ENCODE results near the gene TCN2. TPM values are rescaled to one million over a fixed set of nuclear protein-coding genes. Genes with fewer than 3 reads are reported as not detected.
"Not testable (repeated sequence)": the region's sequence is repeated elsewhere in the genome, so short reads cannot be mapped to it uniquely, and the experiment has no call there.

TCN2 gene
- polyA plus RNA-seq, result 10 to 100 TPM in 2 of 3 donors, 1 to 10 TPM in 1; 5.4 to 38.3 (median 29.2) TPM

- H3K27ac ChIP-seq (ENCODE audit: low read depth, low read length), result no peak within 1 kb of the TSS
- 0 to 1% (median 0%) methylated on average over 24 of the region's 24 CpGs for WGBS, 3 donors
Measured at GRCh38 chr22:30606455-30607299, at the start of gene TCN2. Gene TCN2 (plus strand): TSS chr22:30607174. CDS start chr22:30607332, 158 bp downstream.

GRCh38 chr22:30557243-30557642, 49.7 kb upstream of the TCN2 start:
- WGBS, 3 donors, result 75 to 85% (median 83%) methylated on average over 8 of the region's 8 CpGs
- no peak overlapping the region for H3K27ac ChIP-seq (ENCODE audit: low read depth, low read length)

GRCh38 chr22:30559889-30560288, 47.1 kb upstream of the TCN2 start:
- WGBS, 3 donors, result 51 to 78% (median 73%) methylated on average over 6 of the region's 6 CpGs
- H3K27ac ChIP-seq (ENCODE audit: low read depth, low read length), result no peak overlapping the region

- WGBS, 3 donors, result 88 to 89% (median 89%) methylated on average over 11 of the region's 11 CpGs
- H3K27ac ChIP-seq (ENCODE audit: low read depth, low read length), result not testable (repeated sequence)
Measured at GRCh38 chr22:30560643-30561202, 46.3 kb upstream of the TCN2 start.

- no peak overlapping the region for H3K27ac ChIP-seq (ENCODE audit: low read depth, low read length)
- WGBS, 3 donors, result 56 to 77% (median 60%) methylated on average over 10 of the region's 10 CpGs
Measured at GRCh38 chr22:30561402-30562189, 45.4 kb upstream of the TCN2 start.

- 76 to 81% (median 78%) methylated on average over 6 of the region's 6 CpGs for WGBS, 3 donors
Measured at GRCh38 chr22:30562366-30562765, 44.6 kb upstream of the TCN2 start.

GRCh38 chr22:30564045-30564760, 42.8 kb upstream of the TCN2 start:
- 76 to 81% (median 77%) methylated on average over 8 of the region's 8 CpGs for WGBS, 3 donors
- no peak overlapping the region for H3K27ac ChIP-seq (ENCODE audit: low read depth, low read length)

More at GRCh38 chr22:30562366-30562765, 44.6 kb upstream of the TCN2 start:
- no peak overlapping the region for H3K27ac ChIP-seq (ENCODE audit: low read depth, low read length)

- WGBS, 3 donors, result 47 to 62% (median 55%) methylated on average over 3 of the region's 3 CpGs
- no peak overlapping the region for H3K27ac ChIP-seq (ENCODE audit: low read depth, low read length)
Measured at GRCh38 chr22:30564761-30565119, 42.2 kb upstream of the TCN2 start.

- 65 to 81% (median 80%) methylated on average over 4 of the region's 4 CpGs for WGBS, 3 donors
- H3K27ac ChIP-seq (ENCODE audit: low read depth, low read length), result no peak overlapping the region
Measured at GRCh38 chr22:30565341-30565740, 41.6 kb upstream of the TCN2 start.

- 67 to 77% (median 71%) methylated on average over 7 of the region's 7 CpGs for WGBS, 3 donors
- H3K27ac ChIP-seq (ENCODE audit: low read depth, low read length), result no peak overlapping the region
Measured at GRCh38 chr22:30566125-30566524, 40.8 kb upstream of the TCN2 start.

GRCh38 chr22:30567277-30567676, 39.7 kb upstream of the TCN2 start:
- WGBS, 3 donors, result 88 to 95% (median 90%) methylated on average over 6 of the region's 6 CpGs
- H3K27ac ChIP-seq (ENCODE audit: low read depth, low read length), result not testable (repeated sequence)

GRCh38 chr22:30568137-30568805, 38.7 kb upstream of the TCN2 start:
- 71 to 86% (median 73%) methylated on average over 10 of the region's 10 CpGs for WGBS, 3 donors
- H3K27ac ChIP-seq (ENCODE audit: low read depth, low read length), result no peak overlapping the region

- no peak overlapping the region for H3K27ac ChIP-seq (ENCODE audit: low read depth, low read length)
- 90 to 94% (median 91%) methylated on average over 10 of the region's 10 CpGs for WGBS, 3 donors
Measured at GRCh38 chr22:30569674-30570202, 37.2 kb upstream of the TCN2 start.

GRCh38 chr22:30572210-30572609, 34.8 kb upstream of the TCN2 start:
- WGBS, 3 donors, result 75 to 85% (median 85%) methylated on average over 6 of the region's 6 CpGs

GRCh38 chr22:30572840-30573593, 34.0 kb upstream of the TCN2 start:
- 28 to 50% (median 47%) methylated on average over 12 of the region's 12 CpGs for WGBS, 3 donors
- H3K27ac ChIP-seq (ENCODE audit: low read depth, low read length), result no peak overlapping the region

More at GRCh38 chr22:30572210-30572609, 34.8 kb upstream of the TCN2 start:
- no peak overlapping the region for H3K27ac ChIP-seq (ENCODE audit: low read depth, low read length)

- H3K27ac ChIP-seq (ENCODE audit: low read depth, low read length), result no peak overlapping the region
- WGBS, 3 donors, result 17 to 51% (median 51%) methylated on average over 7 of the region's 7 CpGs
Measured at GRCh38 chr22:30573594-30574094, 33.3 kb upstream of the TCN2 start.

All from adipose tissue (tissue), 3 donors.